HepG2 (cell line): ENCODE measurements around the gene MYO5B.

Experiments used
- GATAD2A ChIP-seq: IDR thresholded peaks from 2 replicates; pipeline ENCODE4 v1.6.1; 2016
- ZNF274 ChIP-seq: sonication (generic); formaldehyde crosslinking; IDR thresholded peaks from 2 replicates; pipeline ENCODE4 v1.5.1; 2020; ENCODE audit warnings: mild to moderate bottlenecking, missing genetic modification reagents
- ZNF367 ChIP-seq: sonication (generic); formaldehyde crosslinking; IDR thresholded peaks from 2 replicates; pipeline ENCODE4 v1.4.0; 2020; ENCODE audit warnings: missing genetic modification reagents, borderline replicate concordance
- TF ChIP-seq, protein P1 (sequence below): sonication (generic); formaldehyde crosslinking; IDR thresholded peaks from 2 replicates; pipeline ENCODE4 v1.5.0; 2020; ENCODE audit warnings: mild to moderate bottlenecking, missing genetic modification reagents, moderate library complexity
- TF ChIP-seq, protein P2 (sequence below): fragments of 450-650 bp; IDR thresholded peaks from 2 replicates; pipeline ENCODE4 v1.6.1; 2017

GRCh38 chr18:49933530-49934128, 261.3 kb downstream of the MYO5B start:
- TF ChIP-seq ZNF274 (CRISPR knock-in tag) = no peak
- TF ChIP-seq, protein P1, sequence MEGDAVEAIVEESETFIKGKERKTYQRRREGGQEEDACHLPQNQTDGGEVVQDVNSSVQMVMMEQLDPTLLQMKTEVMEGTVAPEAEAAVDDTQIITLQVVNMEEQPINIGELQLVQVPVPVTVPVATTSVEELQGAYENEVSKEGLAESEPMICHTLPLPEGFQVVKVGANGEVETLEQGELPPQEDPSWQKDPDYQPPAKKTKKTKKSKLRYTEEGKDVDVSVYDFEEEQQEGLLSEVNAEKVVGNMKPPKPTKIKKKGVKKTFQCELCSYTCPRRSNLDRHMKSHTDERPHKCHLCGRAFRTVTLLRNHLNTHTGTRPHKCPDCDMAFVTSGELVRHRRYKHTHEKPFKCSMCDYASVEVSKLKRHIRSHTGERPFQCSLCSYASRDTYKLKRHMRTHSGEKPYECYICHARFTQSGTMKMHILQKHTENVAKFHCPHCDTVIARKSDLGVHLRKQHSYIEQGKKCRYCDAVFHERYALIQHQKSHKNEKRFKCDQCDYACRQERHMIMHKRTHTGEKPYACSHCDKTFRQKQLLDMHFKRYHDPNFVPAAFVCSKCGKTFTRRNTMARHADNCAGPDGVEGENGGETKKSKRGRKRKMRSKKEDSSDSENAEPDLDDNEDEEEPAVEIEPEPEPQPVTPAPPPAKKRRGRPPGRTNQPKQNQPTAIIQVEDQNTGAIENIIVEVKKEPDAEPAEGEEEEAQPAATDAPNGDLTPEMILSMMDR = no peak
- TF ChIP-seq GATAD2A (CRISPR knock-in tag) = no peak
- TF ChIP-seq, protein P2, sequence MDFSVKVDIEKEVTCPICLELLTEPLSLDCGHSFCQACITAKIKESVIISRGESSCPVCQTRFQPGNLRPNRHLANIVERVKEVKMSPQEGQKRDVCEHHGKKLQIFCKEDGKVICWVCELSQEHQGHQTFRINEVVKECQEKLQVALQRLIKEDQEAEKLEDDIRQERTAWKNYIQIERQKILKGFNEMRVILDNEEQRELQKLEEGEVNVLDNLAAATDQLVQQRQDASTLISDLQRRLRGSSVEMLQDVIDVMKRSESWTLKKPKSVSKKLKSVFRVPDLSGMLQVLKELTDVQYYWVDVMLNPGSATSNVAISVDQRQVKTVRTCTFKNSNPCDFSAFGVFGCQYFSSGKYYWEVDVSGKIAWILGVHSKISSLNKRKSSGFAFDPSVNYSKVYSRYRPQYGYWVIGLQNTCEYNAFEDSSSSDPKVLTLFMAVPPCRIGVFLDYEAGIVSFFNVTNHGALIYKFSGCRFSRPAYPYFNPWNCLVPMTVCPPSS = no peak
- TF ChIP-seq ZNF367 = no peak
